ENCODE data around the gene SLC22A12.

The SLC22A12 gene

DNA sequence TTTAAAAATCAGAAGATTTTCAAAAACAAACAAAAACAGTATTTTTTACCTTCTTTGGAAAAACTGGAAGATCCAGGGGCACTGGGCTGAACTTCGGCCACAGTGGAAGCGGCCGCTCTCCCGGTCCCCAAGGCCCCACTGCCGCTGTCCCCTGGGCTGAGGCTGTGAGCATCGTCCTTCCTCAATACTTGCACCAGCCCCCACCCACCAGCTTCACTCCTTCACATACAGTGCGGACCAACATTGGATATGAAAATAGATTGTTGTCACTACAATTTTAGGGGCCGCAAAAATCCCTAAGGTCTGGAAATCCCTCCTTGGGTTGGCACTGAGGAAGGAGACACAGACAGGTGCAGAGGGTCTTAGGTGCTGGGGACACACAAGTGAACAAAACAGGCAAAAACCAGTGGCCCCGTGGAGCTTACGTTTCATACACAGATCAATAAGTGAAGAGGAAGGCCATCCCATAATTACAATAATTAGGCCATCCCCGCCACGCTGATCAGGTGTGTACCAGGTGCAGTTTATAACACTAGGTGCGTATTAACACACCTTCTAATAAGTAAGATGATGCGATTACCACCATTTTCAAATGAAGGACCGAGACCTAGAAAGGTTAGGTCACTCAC is 28.2 kb upstream of the SLC22A12 start:
- DNase-seq (ENCODE audit: low read depth, low spot score): no peak

DNA sequence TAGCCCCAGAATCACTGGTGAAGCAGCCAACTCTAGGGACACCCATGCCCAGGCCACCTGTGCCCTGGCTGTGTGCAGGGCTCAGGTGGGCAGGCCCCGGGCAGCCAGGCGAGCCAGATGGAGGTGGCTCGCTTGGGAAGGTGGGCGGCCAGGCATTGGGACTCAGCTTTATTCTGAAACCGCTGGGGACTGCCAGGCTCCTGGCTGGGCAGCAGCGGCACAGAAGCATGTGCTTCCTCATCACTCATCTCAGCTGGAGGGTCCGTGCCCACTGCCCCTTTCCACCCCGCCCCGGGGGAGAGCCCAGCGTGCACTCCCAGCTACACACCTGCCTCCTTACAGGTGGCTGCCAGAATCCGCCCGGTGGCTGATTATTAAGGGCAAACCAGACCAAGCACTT is 27.1 kb upstream of the SLC22A12 start:
- no peak for DNase-seq (ENCODE audit: low read depth, low spot score)

- no peak for DNase-seq (ENCODE audit: low read depth, low spot score)
These were observed 26.6 kb upstream of the SLC22A12 start for GRCh38 chr11:64564419-64564818.

- DNase-seq (ENCODE audit: low read depth, low spot score): no peak
These were observed 25.8 kb upstream of the SLC22A12 start for GRCh38 chr11:64564947-64565889.

DNA sequence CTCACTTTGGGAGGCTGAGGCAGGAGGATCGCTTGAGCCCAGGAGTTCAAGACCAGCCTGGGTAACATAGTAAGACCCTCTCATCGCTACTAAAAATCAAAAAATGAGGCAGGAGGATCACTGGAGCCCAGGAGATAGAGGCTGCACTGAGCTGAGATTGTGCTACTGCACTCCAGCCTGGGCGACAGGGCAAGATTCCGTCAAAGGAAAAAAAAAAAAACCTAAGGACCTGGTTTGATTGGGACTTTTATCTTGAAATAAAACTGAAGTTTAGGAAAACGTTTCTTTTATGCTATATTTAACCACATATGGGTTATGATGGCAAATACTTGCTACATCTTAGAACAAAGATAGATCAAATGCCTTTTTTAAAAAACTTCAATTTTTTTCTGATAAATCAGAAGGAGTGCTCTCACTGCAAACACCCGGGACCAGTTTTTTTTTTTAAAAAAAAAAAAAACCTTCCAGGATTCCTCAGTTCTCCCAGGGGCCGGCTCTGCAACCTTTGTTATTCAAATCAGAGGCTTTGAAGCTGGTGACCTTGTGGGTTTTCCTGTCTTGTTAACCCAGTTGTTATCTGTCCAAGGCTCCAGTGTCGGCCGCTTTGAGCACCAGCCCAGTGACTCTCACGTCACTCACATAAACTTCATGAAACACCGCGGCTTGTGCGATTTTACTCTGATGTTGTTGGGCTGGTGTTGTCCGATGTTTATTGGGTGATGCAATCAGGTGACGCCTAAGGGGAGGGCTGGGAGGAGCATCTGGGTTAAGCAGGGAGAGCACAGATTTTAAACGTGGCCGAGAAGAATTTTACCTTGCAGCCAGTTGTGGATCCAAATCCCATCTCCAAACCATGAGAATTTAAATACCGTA is 24.7 kb upstream of the SLC22A12 start:
- DNase-seq (ENCODE audit: low read depth, low spot score): no peak

GRCh38 chr11:64566915-64567891 is 23.8 kb upstream of the SLC22A12 start:
- DNase-seq (ENCODE audit: low read depth, low spot score): no peak

DNA sequence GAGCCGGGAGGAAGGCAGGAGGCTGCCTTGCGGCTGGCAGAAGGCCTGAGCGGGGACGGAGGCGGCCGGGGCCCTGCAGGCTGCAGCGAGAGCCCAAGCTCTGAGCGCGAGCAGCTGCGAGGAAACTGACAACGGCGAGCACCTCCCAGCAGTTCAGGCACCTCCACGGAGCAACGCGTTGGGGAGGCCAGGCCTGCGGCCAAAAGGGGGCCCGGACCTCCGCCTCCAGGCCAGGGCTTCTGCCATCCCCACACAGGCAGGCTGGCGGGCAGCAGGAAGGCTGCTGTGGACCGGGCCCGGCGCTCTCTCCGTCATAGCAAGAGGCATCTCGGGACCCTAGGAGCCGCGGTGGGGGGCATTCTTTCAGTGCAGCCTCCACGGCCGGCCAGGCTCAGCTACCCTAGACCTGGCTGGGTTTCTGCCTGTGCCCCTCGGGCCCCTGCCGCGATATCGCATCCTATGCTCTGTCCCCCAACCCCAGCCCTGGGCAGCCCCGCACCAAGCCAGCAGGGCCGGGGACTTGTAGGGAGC is 22.9 kb upstream of the SLC22A12 start:
- no peak for DNase-seq (ENCODE audit: low read depth, low spot score)

GRCh38 chr11:64568584-64569140 is 22.4 kb upstream of the SLC22A12 start:
- no peak for DNase-seq (ENCODE audit: low read depth, low spot score)

GRCh38 chr11:64569300-64569970 is 21.6 kb upstream of the SLC22A12 start:
- DNase-seq (ENCODE audit: low read depth, low spot score): no peak

- no peak for DNase-seq (ENCODE audit: low read depth, low spot score)
These were observed 20.7 kb upstream of the SLC22A12 start for GRCh38 chr11:64570341-64570740.

GRCh38 chr11:64571050-64571409 is 20.0 kb upstream of the SLC22A12 start:
- no peak for DNase-seq (ENCODE audit: low read depth, low spot score)

DNA sequence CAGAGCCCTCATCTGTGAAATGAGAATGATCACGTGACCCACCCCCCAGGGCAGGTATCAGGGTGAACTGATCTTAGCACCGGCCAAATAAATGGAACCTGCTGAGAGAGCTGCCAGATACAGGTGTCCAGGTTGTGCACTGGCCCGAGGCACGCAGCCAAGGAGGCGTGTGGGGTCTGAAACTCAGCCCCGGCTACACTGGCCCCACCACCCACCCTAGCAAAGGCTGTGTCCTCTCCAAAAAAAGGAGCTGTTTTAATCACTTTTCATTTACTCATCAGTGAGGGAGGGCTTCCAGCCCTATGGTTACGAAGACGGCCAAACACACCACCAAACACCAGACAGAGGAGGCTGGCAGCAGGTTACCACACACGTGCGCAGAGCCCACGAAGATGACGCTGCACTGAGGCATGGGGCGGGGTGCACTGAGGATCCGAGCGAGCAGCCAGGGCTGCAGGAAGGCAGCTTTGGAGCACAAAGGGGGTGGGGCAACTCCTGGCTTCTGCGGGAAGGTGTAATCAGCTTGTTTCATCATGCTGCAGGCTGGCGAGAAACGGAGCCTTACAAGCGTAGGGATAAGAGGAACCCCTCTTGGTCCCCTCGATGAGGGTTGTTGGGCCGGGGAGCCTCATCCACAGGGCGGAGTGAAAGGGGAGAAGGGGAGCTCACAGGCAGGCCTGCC is 19.5 kb upstream of the SLC22A12 start:
- DNase-seq (ENCODE audit: low read depth, low spot score): no peak

DNA sequence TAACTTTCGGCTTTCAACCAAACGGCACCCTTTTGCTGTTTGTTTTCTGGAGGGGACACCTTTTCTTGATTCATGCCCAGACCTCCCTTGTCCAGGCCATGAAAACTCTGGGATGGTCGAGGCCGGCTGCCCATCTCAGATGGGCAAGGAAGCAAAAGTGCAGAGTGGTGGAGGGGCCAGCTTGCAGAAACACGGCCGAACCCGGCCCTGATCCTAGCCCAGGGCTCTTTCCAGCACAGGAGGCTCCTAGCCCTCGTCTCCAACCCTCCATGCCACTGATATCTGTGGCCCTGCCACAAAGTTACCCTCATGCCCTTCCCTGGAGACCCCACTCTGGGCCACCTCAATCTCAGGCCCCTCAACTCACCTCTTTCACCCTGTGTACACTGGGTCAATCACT is 18.9 kb upstream of the SLC22A12 start:
- no peak for DNase-seq (ENCODE audit: low read depth, low spot score)

- no peak for DNase-seq (ENCODE audit: low read depth, low spot score)
These were observed 13.8 kb upstream of the SLC22A12 start for GRCh38 chr11:64577202-64577601.

DNA sequence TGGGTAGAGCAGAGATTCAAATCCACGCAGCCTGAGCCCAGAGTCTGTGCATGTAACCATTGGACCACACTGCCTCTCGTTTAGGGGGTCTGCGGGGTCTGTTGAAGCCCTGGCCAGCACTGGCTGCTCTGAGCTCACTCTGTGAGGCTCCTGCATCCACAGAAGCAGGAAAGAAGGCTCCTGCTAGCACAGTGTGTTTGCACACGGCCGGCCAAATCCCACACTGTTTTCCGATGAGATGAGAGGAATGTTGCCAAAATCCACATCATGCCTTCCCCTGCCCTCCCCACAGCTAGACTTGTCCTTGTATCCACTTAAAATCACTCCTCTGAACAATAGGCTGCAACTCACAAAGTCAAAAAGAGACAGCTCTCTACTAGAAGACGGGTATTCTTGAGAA is 10.6 kb upstream of the SLC22A12 start:
- no peak for DNase-seq (ENCODE audit: low read depth, low spot score)

DNA sequence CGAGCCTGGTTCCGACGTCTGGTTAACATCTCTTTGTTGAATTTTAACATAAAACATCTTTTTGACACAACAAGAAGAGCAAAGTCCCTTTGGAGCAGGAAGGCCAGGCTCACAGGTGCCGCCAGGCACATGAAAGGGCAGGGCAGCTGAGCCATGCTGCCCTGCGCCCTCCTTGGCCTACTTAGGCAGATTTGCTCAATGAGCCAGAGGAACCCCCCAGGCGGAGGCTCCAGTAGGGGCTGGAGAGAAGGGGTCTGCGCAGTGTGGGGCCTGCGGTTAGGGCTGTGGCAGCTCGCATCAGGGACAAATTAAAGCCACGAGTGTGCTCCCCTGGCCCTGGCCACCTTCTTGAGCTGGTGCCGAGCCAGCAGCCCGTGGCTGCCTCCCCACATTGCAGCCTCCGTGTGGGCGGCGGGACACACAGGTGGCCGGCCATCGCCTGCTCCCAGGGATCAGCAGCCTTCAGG is 9.9 kb upstream of the SLC22A12 start:
- DNase-seq (ENCODE audit: low read depth, low spot score): no peak

- DNase-seq (ENCODE audit: low read depth, low spot score): no peak
These were observed 8.1 kb upstream of the SLC22A12 start for GRCh38 chr11:64582885-64583284.

DNA sequence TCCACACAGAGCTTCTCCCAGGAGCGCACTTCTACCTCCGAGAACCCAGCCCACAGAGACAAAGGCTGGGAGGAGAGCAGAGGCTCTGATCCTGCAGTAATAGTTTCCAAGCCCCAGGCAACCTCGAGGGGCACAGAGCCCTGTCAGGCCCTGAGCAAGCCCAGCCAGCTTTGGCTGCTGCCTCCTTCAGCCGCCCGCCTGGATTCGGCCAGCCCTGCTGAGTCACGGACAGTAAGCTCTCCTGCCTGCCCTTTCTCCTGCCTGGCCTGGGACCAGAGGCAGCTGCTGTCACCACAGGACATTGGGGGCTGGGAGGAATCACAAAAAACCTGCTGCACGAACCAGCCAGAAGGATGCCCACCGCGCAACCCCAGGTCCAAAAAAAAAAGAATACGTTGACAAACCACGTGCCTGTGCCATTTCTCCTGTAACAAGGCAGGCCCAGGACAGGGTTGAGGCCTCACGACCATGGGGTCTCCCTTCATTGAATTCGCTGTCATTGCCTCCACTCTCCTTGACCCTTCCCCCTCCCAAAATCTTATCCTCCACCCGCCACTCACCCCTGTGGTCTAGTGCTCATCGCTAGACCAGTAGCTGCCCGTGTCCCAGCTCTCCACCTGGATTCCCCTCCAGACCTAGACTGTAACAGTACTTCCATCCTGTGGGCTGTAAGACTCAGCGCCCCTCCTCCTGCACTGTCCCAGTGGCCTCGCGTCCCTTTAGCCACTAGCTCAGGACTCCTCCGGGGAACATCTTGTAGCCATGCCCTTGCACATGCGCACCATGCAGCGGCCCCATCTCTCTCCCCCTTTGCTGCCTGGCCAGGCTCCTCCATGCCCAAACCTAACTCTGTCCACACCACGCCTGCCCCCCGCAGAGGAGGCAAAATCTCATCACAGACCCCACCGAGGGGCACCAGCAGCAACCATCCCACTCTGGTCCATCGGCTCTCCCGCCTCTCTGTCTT is 7.4 kb upstream of the SLC22A12 start:
- DNase-seq (ENCODE audit: low read depth, low spot score): no peak
